Measurements from ENCODE around the gene SCAF4.

SCAF4 gene

GRCh38 chr21:31710586-31710985 is 21.3 kb downstream of the SCAF4 start:
- DNase-seq: peak in 1 of 2 experiments; percentile 36

GRCh38 chr21:31708541-31708940 is 23.4 kb downstream of the SCAF4 start:
- no peak for DNase-seq

GRCh38 chr21:31707499-31707898 is 24.4 kb downstream of the SCAF4 start:
- DNase-seq: no peak

DNA sequence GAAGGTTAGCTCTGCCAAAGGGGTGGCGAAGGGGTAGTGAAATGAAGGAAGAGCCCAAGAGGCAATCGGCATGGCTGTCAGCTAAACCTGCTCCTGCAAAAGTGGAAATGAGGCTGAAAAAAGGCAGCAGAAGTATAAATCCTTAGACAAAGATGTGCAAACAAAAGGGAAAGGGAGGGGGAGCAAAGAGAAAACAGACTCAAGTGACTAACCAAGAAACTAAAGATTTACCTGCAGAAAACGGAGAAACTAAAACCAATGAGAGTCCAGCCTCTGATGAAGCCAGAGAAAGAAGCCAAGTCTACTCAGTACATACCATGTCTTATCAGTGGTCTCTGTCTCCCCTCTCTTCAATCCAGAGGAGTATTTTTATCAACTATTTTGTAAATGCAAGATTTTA is 25.4 kb downstream of the SCAF4 start:
- no peak for DNase-seq

- DNase-seq: no peak
Observed at GRCh38 chr21:31700040-31700439, 31.9 kb downstream of the SCAF4 start.

DNA sequence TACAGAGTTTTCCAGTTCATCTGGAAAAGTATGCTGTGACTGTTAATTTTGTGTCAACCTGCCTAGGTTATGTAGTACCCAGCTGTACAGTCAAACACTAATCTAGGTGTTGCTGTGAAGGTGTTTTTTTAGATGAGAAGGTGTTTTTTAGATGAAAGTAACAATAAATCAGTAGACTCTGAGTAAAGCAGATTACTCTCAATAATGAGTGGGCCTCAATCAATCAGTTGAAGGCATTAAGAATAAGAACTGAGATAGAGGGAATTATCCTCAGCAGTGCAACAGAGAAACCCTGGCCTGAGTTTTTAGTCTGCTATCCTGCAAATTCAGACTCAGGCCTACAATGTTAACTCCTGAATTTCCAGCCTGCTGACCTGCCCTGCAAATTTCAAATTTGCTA is 33.5 kb downstream of the SCAF4 start:
- DNase-seq: no peak

DNA sequence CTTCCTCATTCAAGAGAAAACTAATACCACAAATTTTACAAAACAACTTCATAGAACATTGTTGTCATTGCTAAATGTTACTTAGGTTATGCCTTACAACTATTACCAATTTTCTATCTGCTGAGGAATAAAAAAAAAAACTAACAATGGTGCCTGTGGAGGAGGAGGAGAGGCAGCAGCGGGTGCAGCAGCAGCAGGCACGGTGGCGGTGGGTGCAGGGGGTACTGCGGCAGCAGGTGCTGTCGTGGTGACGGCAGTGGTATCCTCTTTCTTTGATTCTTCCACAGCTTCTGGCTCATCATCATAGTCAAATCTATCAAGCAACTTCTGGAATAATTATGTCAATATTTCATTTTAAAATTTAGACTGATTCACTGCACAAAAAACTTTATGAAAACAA is 35.5 kb downstream of the SCAF4 start:
- no peak for DNase-seq

DNA sequence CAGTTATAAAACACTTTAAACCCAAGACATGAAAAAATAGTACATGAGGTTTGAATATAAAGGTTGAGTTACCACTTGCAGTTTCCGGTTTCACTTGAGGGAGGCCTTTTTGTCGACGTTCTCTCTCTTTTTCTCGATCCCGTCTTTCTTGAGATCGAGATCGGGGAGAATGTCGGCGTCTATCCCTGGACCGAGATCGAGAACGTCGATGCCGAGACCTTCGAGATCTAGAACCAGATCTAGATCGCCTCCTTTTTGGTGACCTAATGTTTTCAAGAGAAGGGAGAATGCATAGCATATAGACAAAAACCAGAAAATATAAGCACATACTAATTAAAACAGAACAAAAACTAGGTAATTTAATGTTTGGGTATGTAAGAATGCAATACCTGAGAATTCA is 38.7 kb downstream of the SCAF4 start:
- no peak for DNase-seq

DNA sequence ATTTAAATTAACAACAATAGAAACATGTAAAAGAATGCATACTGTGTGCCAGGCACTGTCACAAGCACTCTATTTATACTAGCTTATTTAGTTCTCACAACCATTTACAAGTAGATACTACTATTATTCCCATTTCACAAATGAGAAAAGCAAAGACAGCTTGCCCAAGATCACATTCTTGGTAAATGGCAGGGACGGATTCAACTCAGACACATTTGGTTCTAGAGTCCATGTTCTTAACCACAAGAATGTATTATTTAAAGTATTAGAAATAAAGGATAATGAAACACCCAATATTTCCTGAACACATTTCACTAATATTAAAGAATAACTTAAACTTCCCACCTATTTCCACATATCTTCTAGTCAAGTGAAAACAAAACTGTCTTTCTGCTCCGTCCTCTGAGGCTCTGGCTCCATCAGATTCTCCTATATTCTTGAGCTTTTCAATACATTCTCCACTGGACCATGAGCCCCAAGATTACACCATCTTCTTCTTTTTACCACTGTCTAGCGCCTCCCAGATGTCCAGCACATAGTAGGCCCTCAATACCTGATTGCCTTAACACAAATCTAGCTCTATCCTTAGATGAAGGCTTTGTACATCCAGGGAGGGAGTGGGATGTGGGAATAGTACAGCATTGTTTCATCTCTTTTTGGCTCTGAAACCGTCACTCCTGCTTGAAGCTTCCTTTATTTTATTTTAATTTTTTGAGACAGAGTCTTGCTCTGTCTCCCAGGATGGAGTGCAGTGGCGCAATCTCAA is 43.1 kb downstream of the SCAF4 start:
- DNase-seq: no peak

- no peak for DNase-seq
Observed at GRCh38 chr21:31687108-31687507, 44.8 kb downstream of the SCAF4 start.

DNA sequence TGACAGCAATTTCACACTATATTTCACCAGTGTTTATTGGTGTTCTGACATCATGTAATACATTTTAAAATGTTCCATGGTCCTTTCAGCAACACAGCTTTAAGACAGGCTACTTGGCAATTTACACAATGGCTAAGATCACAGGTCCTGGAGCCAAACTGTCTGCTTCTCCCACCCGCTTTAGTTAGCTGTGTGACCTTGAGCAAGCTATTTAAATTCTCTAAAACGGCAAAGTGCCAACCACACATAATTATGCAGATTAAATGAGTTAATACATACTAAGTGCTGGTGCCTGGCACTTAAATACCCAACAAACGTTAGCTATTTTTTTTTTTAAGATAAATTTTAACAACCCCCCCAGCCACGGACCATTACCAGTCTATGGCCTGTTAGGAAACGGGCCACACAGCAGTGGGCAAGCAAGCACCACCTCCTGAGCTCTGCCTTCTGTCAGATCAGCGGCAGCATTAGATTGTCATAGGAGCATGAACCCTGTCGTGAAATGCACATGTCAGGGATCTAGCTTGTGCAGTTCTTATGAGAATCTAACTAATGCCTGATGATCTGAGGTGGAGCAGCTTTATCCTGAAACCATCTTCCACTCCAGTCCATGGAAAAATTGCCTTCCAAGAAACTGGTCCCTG is 45.5 kb downstream of the SCAF4 start:
- no peak for DNase-seq

DNA sequence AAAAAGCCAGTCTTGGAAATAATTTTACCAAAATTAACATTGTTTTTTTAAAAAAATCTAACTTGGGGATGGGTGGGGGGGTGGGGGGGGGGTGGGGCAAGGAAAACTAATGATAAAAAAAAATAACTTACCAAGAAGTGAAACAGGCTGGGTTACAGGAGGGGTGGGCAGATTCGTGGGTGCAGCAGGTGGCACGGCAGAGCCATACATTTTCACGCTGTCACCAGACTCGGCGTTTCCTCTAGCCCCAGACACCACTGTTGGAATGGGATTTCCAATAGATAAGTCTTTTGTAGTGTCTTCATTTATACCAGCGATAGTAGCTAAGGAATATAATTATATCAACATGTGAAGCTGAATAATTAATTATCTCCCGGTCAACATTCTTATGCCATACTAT is 47.0 kb downstream of the SCAF4 start:
- no peak for DNase-seq

DNA sequence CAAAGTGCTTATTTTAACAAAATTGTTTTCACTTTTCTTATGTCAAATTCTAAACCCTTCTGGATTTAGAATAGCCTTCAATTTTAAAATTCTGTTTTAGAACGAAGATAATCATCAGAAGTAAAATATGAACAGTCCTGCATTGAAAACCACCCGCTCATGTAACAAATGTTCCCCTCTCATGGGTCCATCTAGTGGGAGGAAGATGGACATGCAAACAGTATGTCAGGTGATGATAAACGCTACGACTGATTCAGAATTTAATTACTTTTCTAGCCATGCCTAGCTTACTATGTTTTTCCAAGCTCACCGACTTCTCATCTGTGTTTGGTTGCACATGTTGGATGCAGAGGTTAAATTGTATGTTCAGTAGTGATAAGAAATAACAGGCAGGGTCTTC is 48.9 kb downstream of the SCAF4 start:
- no peak for DNase-seq

- DNase-seq: no peak
Observed at GRCh38 chr21:31682620-31683019, 49.3 kb downstream of the SCAF4 start.

- no peak for DNase-seq
Observed at GRCh38 chr21:31678478-31678877, 53.4 kb downstream of the SCAF4 start.

GRCh38 chr21:31677047-31677446 is 54.9 kb downstream of the SCAF4 start:
- no peak for DNase-seq

GRCh38 chr21:31675960-31676359 is 56.0 kb downstream of the SCAF4 start:
- DNase-seq: no peak

- DNase-seq: no peak
Observed at GRCh38 chr21:31675318-31675717, 56.6 kb downstream of the SCAF4 start.

GRCh38 chr21:31673321-31673912 is 58.5 kb downstream of the SCAF4 start:
- DNase-seq: no peak

- DNase-seq: no peak
Observed at GRCh38 chr21:31671931-31672330, 60.0 kb downstream of the SCAF4 start.

- DNase-seq: no peak
Observed at GRCh38 chr21:31671146-31671716, 60.7 kb downstream of the SCAF4 start.

GRCh38 chr21:31670070-31670469 is 61.8 kb downstream of the SCAF4 start:
- no peak for DNase-seq

- no peak for DNase-seq
Observed at GRCh38 chr21:31668651-31669491, 63.0 kb downstream of the SCAF4 start.

All from SW 1271 (cell line).